GM21825 (cell line): ENCODE data around the gene TCTN3.
"Not testable (repeated sequence)": the region's sequence is repeated elsewhere in the genome, so short reads cannot be mapped to it uniquely, and the experiment has no call there.

Source experiments
- ATAC-seq: cut with Tn5 transposase; IDR thresholded peaks from one replicate; pipeline ENCODE4 v1.9.1; 2021; ENCODE audit warnings: mild to moderate bottlenecking, moderate library complexity; ENCODE audit not compliant: unreplicated experiment

The TCTN3 gene

GRCh38 chr10:95691281-95691680 is 2.4 kb downstream of the TCTN3 start:
- no peak for ATAC-seq

GRCh38 chr10:95688648-95689047 is 5.1 kb downstream of the TCTN3 start:
- ATAC-seq, result no peak

DNA sequence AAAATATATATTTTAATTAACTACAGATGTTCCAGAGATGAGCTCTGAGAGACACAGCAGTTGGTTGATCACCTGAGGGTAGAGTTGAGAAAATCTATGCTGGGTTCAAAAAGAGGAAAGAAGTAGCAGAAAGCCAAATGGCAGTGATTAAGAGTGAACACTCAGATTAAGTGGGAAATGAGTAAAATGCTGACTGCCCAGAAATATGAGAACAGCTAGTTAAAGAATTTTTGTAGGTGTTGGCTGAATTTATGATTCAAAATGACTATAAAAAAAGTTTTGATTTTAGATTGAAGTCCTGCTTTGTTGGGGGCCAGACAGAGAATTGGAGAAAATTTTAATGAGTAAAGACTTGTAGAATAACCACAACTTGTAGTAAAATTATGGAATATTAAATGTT is 9.8 kb downstream of the TCTN3 start:
- no peak for ATAC-seq

- ATAC-seq, result no peak
These were observed 18.2 kb downstream of the TCTN3 start for GRCh38 chr10:95675403-95676116.

- no peak for ATAC-seq
These were observed 19.1 kb downstream of the TCTN3 start for GRCh38 chr10:95674643-95675042.

DNA sequence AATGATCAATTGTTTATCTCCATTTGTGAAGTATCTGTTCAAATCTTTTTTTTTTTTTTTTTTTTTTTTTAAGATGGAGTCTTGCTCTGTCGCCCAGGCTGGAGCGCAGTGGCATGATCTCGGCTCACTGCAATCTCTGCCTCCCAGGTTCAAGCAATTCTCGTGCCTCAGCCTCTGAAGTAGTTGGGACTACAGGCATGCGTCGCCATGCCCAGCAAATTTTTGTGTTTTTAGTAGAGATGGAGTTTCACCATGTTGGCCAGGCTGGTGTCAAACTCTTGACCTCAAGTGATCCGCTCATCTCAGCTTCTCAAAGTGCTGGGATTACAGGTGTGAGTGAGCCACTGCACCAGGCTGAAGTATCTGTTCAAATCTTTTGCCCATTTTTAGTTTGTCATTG is 21.1 kb downstream of the TCTN3 start:
- not testable (repeated sequence) for ATAC-seq

- no peak for ATAC-seq
These were observed 29.2 kb downstream of the TCTN3 start for GRCh38 chr10:95664543-95664942.

GRCh38 chr10:95663496-95663895 is 30.2 kb downstream of the TCTN3 start:
- ATAC-seq, result no peak

DNA sequence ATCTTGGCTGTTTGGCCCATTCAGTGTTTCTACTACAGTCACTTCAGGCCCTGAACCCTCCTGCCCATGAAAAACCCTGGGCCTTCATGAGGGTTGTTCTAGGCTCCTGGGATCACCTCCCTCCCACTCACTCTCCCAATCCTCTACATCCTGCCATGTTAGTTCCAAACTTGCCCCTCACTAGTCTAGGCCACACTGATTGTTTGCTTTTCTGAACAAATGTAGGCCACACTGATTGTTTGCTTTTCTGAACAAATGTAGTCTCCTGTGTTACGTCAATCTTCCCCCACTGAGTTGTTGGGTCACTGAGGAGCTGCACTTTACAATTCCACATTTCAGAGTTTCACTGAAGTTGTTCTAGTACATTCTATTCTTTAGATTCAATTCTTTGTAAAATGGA is 31.9 kb downstream of the TCTN3 start:
- no peak for ATAC-seq

GRCh38 chr10:95660283-95660682 is 33.4 kb downstream of the TCTN3 start:
- no peak for ATAC-seq

DNA sequence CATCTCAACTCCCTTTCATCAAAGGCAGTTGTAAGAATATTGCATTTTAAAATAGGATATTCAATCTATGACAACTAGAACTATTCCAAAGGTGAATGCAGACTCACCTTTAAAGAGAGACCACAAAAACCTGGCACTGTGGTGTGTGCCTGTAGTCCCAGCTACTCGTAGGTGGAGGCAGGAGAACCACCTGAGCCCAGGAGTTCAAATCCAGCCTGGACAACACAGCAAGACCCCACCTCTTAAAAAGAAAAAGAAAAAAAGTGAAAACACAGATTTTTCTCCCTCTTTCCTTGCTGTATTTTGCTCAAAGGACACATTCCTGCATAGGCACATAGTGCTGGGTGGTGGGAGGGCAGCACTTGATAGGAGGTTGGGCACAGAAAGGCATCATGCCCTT is 36.5 kb downstream of the TCTN3 start:
- ATAC-seq, result no peak

GRCh38 chr10:95656291-95657164 is 37.2 kb downstream of the TCTN3 start, which contains the start of gene ALDH18A1:
Gene ALDH18A1, minus strand, starts transcription at chr10:95656711. Its CDS starts 3,334 bp downstream, at chr10:95653377.
- peak; percentile 93 for ATAC-seq

DNA sequence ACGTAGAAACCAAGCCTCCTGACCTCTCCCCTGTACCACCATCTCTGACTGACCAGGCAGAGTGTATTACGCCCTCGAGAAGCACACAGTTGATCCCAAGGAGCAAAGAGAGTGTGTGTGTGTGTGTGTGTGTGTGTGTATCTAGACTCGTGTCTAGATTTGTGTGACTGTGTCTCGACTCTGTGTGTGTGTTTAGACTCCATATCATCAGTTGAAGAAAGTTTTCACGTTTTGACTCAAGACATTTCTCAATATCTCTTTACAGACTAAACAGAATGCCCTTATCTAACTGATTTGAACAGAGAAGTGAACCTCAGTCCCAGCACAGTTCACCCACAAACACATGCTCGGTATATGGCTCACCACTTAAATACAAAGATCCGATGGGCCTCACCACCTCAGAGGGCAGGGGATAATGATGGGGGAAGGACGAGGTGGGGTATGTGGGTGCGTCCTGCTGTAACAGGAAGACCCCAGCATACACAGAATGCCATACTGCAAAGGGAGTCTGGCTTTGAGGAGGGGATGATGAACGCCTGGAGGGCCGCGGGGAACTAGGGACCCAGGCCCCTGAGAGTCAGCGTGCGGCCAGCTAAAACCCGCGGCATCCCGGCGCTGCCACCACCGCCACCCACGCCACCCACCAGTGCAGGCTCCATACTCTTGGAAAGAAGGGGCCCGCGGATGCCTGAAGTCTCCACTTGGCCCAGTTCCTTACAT is 38.0 kb downstream of the TCTN3 start:
- peak; percentile 6 for ATAC-seq

GRCh38 chr10:95653895-95654294 is 39.8 kb downstream of the TCTN3 start:
- ATAC-seq, result no peak

DNA sequence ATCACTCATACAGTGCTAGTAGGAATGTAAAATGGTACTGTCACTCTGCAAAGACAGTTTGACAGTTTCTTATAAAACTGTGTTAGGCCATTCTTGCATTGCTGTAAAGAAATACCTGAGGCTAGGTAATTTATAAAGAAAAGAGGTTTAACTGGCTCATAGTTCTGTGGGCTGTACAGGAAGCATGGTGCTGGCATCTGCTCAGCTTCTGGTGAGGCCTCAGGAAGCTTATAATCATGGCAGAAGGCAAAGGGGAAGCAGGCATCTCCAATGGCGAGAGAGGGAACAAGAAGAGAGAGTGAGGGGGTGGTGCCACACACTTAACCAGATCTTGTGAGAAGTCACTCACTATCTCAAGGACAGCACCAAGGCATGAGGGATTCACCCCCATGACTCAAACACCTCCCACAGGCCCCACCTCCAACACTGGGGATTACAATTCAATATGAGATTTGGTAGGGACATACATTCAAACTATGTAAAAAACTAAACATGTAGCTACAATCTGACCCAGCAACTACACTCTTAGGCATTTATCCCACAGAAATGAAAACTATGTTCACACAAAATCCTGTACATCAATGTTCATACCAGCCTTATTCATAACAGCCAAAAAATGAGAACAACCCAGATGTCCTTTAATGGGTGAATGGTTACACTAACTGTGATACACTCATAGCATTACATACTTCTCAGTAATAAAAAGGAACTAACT is 42.2 kb downstream of the TCTN3 start:
- no peak for ATAC-seq

GRCh38 chr10:95650232-95650631 is 43.5 kb downstream of the TCTN3 start:
- ATAC-seq, result no peak

DNA sequence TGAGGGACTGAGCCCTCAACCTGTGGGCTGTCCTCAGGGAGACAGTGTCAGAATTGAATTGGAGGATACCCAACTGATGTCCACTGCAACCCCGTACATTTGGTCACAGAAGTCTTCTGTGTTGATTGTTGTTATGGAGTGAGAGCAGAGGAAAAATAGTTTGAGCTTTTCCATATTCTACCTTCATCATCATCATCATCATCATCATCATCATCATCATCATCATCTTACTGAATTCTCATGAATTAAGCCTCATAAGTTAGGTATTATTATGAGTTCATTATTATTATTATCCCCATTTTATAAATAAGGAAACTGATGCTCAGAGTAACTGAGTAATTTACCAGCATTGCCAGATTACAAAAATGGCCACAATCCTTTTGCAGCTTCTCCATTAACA is 45.6 kb downstream of the TCTN3 start:
- no peak for ATAC-seq

GRCh38 chr10:95646160-95646559 is 47.6 kb downstream of the TCTN3 start:
- no peak for ATAC-seq

- ATAC-seq, result no peak
These were observed 48.8 kb downstream of the TCTN3 start for GRCh38 chr10:95644901-95645300.

DNA sequence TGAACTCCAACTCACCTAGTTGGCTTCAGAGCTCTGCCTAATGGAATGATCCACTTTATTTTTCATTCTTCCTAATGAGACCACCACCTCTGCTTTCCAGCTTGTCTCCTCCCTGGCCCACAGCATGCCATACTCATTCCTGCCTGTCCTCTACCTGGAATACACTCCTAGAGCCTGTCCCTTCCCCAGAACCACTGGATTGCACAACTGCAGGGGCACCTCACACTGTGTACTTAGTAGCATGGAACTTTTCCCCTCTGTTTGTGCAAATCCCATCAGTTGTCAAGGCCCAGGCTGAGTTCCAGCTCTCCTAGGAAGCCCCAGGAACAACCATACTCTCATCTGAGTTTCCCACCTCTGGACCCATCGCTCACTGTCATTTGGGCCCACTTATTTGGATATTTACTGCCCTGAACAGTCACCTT is 52.8 kb downstream of the TCTN3 start:
- no peak for ATAC-seq

- ATAC-seq, result no peak
These were observed 55.8 kb downstream of the TCTN3 start for GRCh38 chr10:95637911-95638310.
